ENCODE measurements around the gene MDGA2. TPM values are rescaled to one million over a fixed set of nuclear protein-coding genes. Genes with fewer than 3 reads are reported as not detected.

The MDGA2 gene
- total and polyA plus RNA-seq, 8 donors, result not detected

DNA sequence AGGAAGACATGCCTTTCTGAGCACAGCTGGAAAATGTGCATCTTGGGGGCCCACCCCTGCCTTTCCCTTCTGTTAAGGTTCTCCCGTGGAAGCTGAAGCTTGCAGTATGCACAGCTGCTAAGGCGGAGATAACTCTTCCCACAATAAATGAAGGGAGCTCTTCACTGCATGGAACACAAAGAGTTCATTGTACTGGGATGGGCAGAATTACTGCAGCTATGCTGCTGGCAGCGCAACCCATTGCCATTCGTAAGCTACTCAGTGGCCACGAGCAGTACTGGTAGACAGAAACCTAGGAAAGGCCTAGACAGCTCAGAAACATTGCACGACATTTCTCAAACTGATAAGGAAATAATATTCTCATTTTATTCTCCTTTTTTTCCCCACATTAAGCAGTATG, 310.2 kb downstream of the MDGA2 start:
- DNase-seq (no peak), FAIRE-seq (no peak), ATAC-seq (no peak)
- Histone ChIP-seq H3K27me3 (no peaks in the 10 kb centered on the region), H3K4me3 (no peak overlapping the region), H3K9me3 (no peaks in the 10 kb centered on the region), H3K36me3 (no peaks in the 10 kb centered on the region), H3K4me1 (no peaks in the 10 kb centered on the region), H3K27ac (no peak overlapping the region)
- TF ChIP-seq, protein P1, sequence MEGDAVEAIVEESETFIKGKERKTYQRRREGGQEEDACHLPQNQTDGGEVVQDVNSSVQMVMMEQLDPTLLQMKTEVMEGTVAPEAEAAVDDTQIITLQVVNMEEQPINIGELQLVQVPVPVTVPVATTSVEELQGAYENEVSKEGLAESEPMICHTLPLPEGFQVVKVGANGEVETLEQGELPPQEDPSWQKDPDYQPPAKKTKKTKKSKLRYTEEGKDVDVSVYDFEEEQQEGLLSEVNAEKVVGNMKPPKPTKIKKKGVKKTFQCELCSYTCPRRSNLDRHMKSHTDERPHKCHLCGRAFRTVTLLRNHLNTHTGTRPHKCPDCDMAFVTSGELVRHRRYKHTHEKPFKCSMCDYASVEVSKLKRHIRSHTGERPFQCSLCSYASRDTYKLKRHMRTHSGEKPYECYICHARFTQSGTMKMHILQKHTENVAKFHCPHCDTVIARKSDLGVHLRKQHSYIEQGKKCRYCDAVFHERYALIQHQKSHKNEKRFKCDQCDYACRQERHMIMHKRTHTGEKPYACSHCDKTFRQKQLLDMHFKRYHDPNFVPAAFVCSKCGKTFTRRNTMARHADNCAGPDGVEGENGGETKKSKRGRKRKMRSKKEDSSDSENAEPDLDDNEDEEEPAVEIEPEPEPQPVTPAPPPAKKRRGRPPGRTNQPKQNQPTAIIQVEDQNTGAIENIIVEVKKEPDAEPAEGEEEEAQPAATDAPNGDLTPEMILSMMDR (IDR thresholded peaks at IDR 0.05), result no peak
- WGBS, 2 donors, result 46 to 58% methylated on average over 6 of the region's 6 CpGs
- intact Hi-C loops (cut with DNase I), result no loop called here

DNA sequence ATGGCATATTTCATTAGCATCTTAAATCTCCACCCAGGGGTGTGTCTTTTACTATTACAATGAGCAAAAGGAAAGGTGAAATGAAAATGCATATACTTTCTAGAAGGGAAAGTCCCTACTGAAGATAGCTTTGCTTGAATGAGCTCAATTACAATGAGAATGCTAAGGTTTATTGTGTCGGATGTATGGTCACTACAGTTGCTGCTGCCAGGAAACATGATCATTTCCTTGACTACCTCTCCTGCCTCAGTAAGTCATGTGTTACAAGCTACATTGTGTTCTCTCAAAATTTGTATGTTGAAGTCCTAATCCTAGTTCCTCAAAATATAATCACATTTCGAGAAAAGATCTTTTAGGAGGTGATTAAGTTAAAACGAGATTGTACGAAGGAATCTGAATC, 322.2 kb downstream of the MDGA2 start:
- TF ChIP-seq, protein P1 (IDR thresholded peaks at IDR 0.05), result no peak
- FAIRE-seq (no peak), DNase-seq (no peak), ATAC-seq (no peak)
- Histone ChIP-seq H3K4me3 (no peak overlapping the region), H3K27ac (no peak overlapping the region), H3K27me3 (no peaks in the 10 kb centered on the region), H3K4me1 (no peaks in the 10 kb centered on the region), H3K36me3 (no peaks in the 10 kb centered on the region), H3K9me3 (no peaks in the 10 kb centered on the region)
- WGBS, 2 donors, result 44 to 54% methylated on average over 4 of the region's 4 CpGs
- intact Hi-C loops (cut with DNase I), result no loop called here

DNA sequence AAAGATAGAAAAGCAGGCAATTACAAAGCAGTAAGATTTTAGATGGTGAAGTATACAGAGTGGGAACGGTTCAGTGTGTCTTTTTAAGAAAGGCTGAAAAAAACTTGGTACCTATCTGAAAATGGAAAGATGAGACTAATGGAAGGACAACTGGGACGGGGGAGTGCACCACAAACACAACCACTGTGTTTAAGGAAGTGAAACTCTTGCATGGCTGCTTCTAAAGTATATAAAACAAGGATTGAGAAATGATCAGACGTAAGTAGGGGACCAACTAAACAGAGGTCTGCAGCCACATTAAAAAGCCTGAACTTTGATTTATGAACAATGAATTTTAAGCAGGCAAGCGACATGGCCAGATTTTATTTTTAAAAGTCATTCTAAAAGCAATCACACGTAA, 328.6 kb downstream of the MDGA2 start:
- FAIRE-seq (no peak), DNase-seq (no peak), ATAC-seq (no peak)
- intact Hi-C loops (cut with DNase I), result no loop called here
- Histone ChIP-seq H3K4me3 (no peak overlapping the region), H3K27me3 (no peaks in the 10 kb centered on the region), H3K27ac (no peak overlapping the region), H3K4me1 (no peaks in the 10 kb centered on the region), H3K36me3 (no peaks in the 10 kb centered on the region), H3K9me3 (no peaks in the 10 kb centered on the region)
- WGBS, 2 donors, result 45 to 49% methylated on average over 5 of the region's 5 CpGs
- TF ChIP-seq, protein P1 (IDR thresholded peaks at IDR 0.05), result no peak

DNA sequence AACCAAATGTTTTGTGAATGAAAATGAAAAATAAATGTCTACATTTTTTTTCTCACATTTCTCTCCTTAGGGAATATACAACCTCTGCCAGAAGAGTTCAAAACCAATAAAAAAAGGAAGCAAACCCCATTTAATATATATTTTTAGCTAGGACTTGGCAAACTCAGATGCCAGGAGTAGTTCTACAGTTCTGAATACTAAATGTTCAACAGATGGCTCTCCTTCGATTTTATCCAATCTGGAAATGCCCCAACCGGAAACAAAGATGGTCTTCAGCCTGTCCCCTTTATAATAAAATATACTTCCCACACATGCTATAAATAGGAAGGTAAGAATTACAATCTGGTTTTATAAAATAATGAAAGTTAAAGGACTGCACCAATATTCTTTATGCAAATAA, 330.4 kb downstream of the MDGA2 start:
- intact Hi-C loops (cut with DNase I), result no loop called here
- no peak for ATAC-seq
- WGBS, 2 donors, result 50 to 71% methylated on average over 2 of the region's 2 CpGs

DNA sequence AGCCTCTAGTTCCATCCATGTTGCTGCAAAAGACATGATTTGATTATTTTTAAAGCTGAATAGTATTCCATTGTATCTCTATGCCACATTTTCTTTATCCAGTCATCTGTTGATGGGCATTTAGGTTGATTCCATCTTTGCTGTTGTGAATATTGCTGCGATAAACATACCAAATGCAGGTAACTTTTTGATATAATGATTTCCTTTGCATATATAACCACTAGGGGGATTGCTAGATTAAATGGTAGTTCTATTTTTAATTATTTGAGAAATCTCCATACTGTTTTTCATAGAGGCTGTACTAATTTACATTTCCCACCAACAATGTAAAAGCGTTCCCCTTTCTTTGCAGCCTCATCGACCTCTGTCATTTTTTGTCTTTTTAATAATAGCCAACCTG, 342.5 kb downstream of the MDGA2 start:
- H3K9me3 ChIP-seq, result no peaks in the 10 kb centered on the region
- no peak overlapping the region for H3K27ac ChIP-seq
- intact Hi-C loops (cut with DNase I), result no loop called here
- DNase-seq (no peak), ATAC-seq (no peak), FAIRE-seq (no peak)
- H3K27me3 ChIP-seq, result no peaks in the 10 kb centered on the region
- 72 to 82% methylated on average over 3 of the region's 3 CpGs for whole genome bisulfite sequencing, 2 donors
- H3K4me1 ChIP-seq, result no peaks in the 10 kb centered on the region
- H3K36me3 ChIP-seq, result no peaks in the 10 kb centered on the region
- H3K4me3 ChIP-seq, result no peak overlapping the region
- TF ChIP-seq, protein P1 (IDR thresholded peaks at IDR 0.05), result no peak

More for the DNA sequence above, 330.4 kb downstream of the MDGA2 start:
- FAIRE-seq (no peak), DNase-seq (no peak)
- Histone ChIP-seq H3K27me3 (no peaks in the 10 kb centered on the region), H3K36me3 (no peaks in the 10 kb centered on the region), H3K27ac (no peak overlapping the region), H3K4me3 (no peak overlapping the region), H3K9me3 (no peaks in the 10 kb centered on the region), H3K4me1 (no peaks in the 10 kb centered on the region)
- TF ChIP-seq, protein P1 (IDR thresholded peaks at IDR 0.05), result no peak
